Measurements from ENCODE around the gene HNRNPLL.
"Not testable (repeated sequence)": the region's sequence is repeated elsewhere in the genome, so short reads cannot be mapped to it uniquely, and the experiment has no call there.

HNRNPLL gene

GRCh38 chr2:38619458-38620164 lies 16.9 kb upstream of the HNRNPLL start:
- no peak for DNase-seq

- no peak for DNase-seq
Measured at GRCh38 chr2:38617301-38617700, 14.6 kb upstream of the HNRNPLL start.

GRCh38 chr2:38615237-38615636 lies 12.5 kb upstream of the HNRNPLL start:
- no peak for DNase-seq

DNA sequence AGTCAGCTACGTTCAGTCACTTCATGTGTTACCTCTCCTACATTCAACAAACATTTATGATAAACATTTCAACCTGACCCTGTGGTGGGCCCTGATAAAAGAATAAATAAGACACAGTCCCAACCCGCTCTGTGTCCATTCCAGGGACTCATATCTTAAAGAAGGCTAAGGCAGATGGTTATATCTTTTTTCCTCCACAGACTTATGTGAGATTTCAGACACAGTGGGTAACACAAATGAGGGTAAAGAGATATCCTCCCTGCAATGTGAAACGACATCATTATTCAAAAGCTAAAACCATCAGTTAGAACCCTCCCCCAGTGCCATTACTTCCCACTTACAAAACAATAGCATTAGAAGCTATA lies 11.1 kb upstream of the HNRNPLL start:
- no peak for DNase-seq

GRCh38 chr2:38613126-38613848 lies 10.6 kb upstream of the HNRNPLL start:
- no peak for DNase-seq

- no peak for DNase-seq
Measured at GRCh38 chr2:38610851-38611801, 8.4 kb upstream of the HNRNPLL start.

GRCh38 chr2:38609246-38609645 lies 6.5 kb upstream of the HNRNPLL start:
- DNase-seq, result not testable (repeated sequence)

- no peak for DNase-seq
Measured at GRCh38 chr2:38608755-38609154, 6.0 kb upstream of the HNRNPLL start.

DNA sequence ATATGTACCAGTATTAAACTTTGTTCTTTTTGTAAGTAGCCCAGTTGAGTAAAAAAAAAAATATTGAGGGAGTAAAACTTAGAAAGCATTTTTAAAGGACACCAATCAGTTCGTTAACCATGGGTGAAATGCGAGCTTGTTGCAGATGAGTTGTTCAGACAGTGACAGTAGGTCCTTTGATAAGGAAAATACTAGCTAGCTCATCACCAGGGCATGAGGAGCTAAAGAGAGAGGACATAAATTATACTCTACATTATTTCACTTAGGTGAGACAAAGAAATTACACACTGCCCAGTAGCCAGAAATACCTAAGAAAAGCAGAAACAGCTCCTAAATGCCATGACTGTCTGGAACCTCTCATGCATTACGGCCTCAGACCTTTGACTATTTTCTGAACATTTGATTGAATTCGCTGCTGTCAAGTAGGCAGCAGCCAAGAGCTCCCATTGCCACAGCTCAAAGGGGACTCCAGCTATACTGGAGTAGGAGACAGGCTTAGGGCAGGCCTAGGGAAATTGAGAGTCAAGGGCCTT lies 2.6 kb upstream of the HNRNPLL start:
- DNase-seq, result peak; percentile 34

GRCh38 chr2:38603402-38604290 lies 918 bp upstream of the HNRNPLL start:
- DNase-seq, result peak; percentile 66

GRCh38 chr2:38602136-38602731 lies 494 bp downstream of the HNRNPLL start:
- no peak for DNase-seq

- peak; percentile 60 for DNase-seq
Measured at GRCh38 chr2:38601463-38602135, 1.1 kb downstream of the HNRNPLL start.

GRCh38 chr2:38600921-38601455 lies 1.7 kb downstream of the HNRNPLL start:
- peak; percentile 45 for DNase-seq

DNA sequence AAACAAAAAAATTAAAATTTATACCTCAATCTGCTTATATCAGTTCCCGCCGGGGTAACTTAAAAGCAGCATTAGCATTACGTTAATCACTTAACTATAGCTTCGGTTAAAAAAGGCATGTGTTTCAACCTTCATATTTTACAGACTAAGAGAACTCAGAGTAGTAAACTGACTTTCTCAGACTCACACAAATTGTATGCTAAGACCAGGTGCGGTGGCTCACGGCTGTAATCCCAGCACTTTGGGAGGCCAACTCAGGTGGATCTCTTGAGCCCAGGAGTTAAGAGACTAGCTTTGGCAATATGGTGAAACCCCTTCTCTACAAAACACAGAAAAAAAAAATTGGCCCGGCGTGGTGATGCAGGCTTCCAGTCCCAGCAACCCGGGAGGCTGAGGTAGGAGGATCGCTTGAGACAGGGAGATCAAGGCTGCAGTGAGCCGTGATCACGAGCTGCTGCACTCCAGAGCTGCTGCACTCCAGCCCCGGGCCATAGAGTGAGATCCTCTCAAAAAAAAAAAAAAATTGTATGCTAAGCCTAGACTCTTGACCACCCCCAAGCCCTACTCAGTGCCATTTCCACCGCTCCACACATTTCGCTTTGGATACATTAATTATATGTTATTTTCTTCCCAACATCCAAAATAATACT lies 2.4 kb downstream of the HNRNPLL start:
- DNase-seq, result peak; percentile 3

- no peak for DNase-seq
Measured at GRCh38 chr2:38599706-38600105, 3.0 kb downstream of the HNRNPLL start.

GRCh38 chr2:38598991-38599295 lies 3.8 kb downstream of the HNRNPLL start:
- DNase-seq, result no peak

- DNase-seq, result no peak
Measured at GRCh38 chr2:38598200-38598990, 4.3 kb downstream of the HNRNPLL start.

DNA sequence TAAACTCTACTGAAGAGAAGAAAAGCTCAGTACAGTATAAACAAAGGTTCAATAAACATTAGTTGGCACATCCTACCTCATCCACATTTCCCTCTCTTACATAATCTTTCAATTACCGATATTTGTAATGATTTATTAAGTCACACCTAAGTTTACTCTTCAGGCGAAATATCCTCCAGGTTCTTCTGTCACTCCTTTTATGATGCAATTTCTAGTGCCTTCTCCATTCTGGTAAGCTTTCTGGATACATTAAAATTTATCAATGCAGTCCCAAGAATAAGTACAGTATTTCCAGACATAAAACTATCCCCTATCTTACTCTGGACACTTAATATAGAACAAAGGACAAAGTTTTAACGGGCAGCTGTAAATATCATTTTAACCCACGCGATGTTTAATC lies 5.6 kb downstream of the HNRNPLL start:
- no peak for DNase-seq

GRCh38 chr2:38596229-38596628 lies 6.5 kb downstream of the HNRNPLL start:
- no peak for DNase-seq

DNA sequence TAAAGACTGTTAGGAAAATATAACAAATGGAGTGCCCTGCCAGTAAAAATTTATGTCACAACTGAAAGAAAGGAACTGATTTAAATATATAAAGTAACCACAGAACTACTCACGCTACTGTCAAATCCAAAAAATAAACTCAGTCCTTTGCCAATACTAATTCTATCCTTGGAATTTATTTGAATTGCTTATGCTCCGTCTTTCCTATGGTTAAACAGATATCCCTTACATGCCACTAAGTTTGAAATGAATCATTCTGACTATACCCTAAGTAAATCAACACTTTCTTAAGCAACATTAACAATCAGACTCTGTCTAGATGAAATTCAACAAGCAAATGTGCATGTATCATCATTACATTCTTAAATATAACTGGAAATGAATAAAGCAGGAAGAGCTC lies 9.8 kb downstream of the HNRNPLL start:
- no peak for DNase-seq
